ENCODE results near the gene SRP19. TPM values are rescaled to one million over a fixed set of nuclear protein-coding genes. Genes with fewer than 3 reads are reported as not detected.

The SRP19 gene
- total and polyA plus RNA-seq, 8 donors: 38.5 to 88.2 (median 67.6) TPM

DNA sequence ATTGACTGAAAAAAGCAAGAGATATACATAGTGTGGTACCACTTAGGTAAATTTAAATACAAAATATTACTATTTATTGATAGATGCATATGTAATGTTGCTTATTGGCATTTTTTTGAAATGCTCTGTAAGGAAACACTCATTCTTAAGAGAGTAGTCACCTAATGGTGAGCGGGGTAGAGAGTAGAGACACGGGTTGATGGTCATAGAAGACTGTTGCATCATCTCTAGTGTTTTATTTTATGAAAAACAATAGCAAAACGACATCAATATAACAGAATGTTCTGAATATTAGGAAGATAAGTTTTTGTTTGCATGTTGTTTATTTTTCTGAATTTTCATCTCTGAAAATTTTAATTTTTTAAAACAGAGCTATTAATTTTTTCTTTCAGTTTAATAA, 4.0 kb downstream of the SRP19 start:
- Histone ChIP-seq H3K27me3 (no peaks in the 10 kb centered on the region), H3K4me3 (no peak overlapping the region), H3K36me3 (peaks cover 0 to 72% of the 10 kb centered on the region in 2 donors), H3K9me3 (no peaks in the 10 kb centered on the region), H3K27ac (no peak overlapping the region), H3K4me1 (peaks cover 11 to 32% of the 10 kb centered on the region in 2 donors)
- intact Hi-C loops (cut with DNase I): no loop called here
- ATAC-seq (no peak), DNase-seq (no peak)
- TF ChIP-seq, protein P1, sequence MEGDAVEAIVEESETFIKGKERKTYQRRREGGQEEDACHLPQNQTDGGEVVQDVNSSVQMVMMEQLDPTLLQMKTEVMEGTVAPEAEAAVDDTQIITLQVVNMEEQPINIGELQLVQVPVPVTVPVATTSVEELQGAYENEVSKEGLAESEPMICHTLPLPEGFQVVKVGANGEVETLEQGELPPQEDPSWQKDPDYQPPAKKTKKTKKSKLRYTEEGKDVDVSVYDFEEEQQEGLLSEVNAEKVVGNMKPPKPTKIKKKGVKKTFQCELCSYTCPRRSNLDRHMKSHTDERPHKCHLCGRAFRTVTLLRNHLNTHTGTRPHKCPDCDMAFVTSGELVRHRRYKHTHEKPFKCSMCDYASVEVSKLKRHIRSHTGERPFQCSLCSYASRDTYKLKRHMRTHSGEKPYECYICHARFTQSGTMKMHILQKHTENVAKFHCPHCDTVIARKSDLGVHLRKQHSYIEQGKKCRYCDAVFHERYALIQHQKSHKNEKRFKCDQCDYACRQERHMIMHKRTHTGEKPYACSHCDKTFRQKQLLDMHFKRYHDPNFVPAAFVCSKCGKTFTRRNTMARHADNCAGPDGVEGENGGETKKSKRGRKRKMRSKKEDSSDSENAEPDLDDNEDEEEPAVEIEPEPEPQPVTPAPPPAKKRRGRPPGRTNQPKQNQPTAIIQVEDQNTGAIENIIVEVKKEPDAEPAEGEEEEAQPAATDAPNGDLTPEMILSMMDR (IDR thresholded peaks at IDR 0.05): no peak

GRCh38 chr5:112866739-112867138, 5.7 kb downstream of the SRP19 start:
- DNase-seq (no peak), ATAC-seq (no peak)
- H3K9me3 ChIP-seq: no peaks in the 10 kb centered on the region
- no peaks in the 10 kb centered on the region for H3K27me3 ChIP-seq
- H3K4me1 ChIP-seq: peaks cover 7 to 38% of the 10 kb centered on the region in 2 donors
- peaks cover 0 to 88% of the 10 kb centered on the region in 2 donors for H3K36me3 ChIP-seq
- intact Hi-C loops (cut with DNase I): no loop called here
- TF ChIP-seq, protein P1 (IDR thresholded peaks at IDR 0.05): no peak
- H3K27ac ChIP-seq: no peak overlapping the region
- no peak overlapping the region for H3K4me3 ChIP-seq

- no peak for ATAC-seq
- Histone ChIP-seq H3K4me3 (no peak overlapping the region), H3K9me3 (no peaks in the 10 kb centered on the region), H3K27ac (no peak overlapping the region), H3K4me1 (peaks cover 4 to 40% of the 10 kb centered on the region in 2 donors), H3K36me3 (peaks cover 0 to 94% of the 10 kb centered on the region in 2 donors), H3K27me3 (no peaks in the 10 kb centered on the region)
- no peak for DNase-seq
- intact Hi-C loops (cut with DNase I): no loop called here
- TF ChIP-seq, protein P1 (IDR thresholded peaks at IDR 0.05): no peak
Measured at GRCh38 chr5:112867411-112867810, 6.3 kb downstream of the SRP19 start.

DNA sequence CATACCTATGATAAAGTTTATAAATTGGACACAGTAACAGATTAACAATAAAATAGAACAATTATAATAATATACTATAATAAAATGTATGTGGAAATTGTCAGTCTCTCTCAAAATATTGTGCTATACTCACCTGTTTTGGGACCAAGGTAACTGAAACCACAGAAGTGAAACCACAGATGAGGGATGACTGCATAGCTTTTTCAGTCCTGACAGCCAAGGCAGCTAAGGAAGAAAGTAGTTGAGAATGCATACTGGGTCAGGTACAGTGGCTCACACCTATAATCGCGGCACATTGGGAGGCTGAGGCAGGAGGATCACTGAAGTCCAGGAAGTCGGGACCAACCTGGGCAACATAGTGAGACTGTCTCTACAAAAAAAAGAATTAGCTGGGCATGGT, 8.9 kb downstream of the SRP19 start:
- Histone ChIP-seq H3K27ac (no peak overlapping the region), H3K27me3 (no peaks in the 10 kb centered on the region), H3K36me3 (peaks cover 0 to 84% of the 10 kb centered on the region in 2 donors), H3K9me3 (no peaks in the 10 kb centered on the region), H3K4me3 (no peak overlapping the region), H3K4me1 (peaks cover 0 to 18% of the 10 kb centered on the region in 2 donors)
- ATAC-seq: no peak
- intact Hi-C loops (cut with DNase I): no loop called here
- TF ChIP-seq, protein P1 (IDR thresholded peaks at IDR 0.05): no peak
- no peak for DNase-seq

DNA sequence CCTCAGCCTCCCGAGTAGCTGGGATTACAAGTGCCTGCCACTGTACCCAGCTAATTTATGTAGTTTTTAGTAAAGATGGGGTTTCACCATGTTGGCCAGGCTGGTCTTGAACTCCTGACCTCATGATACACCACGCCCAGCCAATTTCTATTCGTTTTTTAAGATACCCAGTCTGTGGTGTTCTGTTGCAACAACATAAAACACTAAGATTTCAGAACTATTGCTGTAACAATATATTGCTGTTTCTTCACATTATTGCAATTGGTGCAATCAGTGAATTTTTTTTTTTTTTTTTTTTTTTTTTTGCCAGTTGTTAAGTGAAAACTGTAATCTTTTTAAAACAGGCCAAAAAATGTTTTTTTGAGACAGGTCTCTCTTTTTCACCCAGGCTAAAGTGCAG, 9.9 kb downstream of the SRP19 start:
- H3K4me3 ChIP-seq: no peak overlapping the region
- no peaks in the 10 kb centered on the region for H3K9me3 ChIP-seq
- H3K36me3 ChIP-seq: peaks cover 0 to 81% of the 10 kb centered on the region in 2 donors
- DNase-seq (no peak), ATAC-seq (no peak)
- TF ChIP-seq, protein P1 (IDR thresholded peaks at IDR 0.05): no peak
- no peaks in the 10 kb centered on the region for H3K27me3 ChIP-seq
- intact Hi-C loops (cut with DNase I): no loop called here
- H3K27ac ChIP-seq: no peak overlapping the region
- H3K4me1 ChIP-seq: peaks cover 0 to 18% of the 10 kb centered on the region in 2 donors
